H1 (cell line): ENCODE measurements around the gene PKN3. TPM values are rescaled to one million over a fixed set of nuclear protein-coding genes. Genes with fewer than 3 reads are reported as not detected.

Experiments
- CBX5 ChIP-seq: fragments of 300-800, 300-1000 bp; sonication (generic); IDR thresholded peaks from 2 replicates; pipeline ENCODE4 v1.7.1; 2016; ENCODE audit warnings: antibody characterized with exemption, low read length, low read depth
- NRF1 ChIP-seq: IDR thresholded peaks from 2 replicates; pipeline ENCODE4 v1.6.1; 2011; ENCODE audit warnings: mild to moderate bottlenecking, low read depth, low read length, improper control_type of control experiment
- polyA plus RNA-seq, 7 experiments: library from polyadenylated mRNA; depleted of rRNA in 3 of 7; stranded (reverse) in 5 of 7; unstranded in 2 of 7; fragments of >200 nt in 5 of 7; fragments of 200-250 nt in 2 of 7; gene quantifications; 1 replicate in 5 of 7; 2 replicates in 1 of 7; 4 replicates in 1 of 7; pipeline versions ENCODE4 v1.2.1 to v1.2.3, GENCODE V29; 2011 to 2013; ENCODE audit warnings: missing spikeins in 2 of 7, mixed read lengths in 2 of 7
- total RNA-seq: library from RNA; stranded (reverse); fragmentation: NEBNext Ultra II Directional; extraction: Animal tissue kit (Norgen Biotek cat#: 25700); gene quantifications from 2 replicates; pipeline ENCODE4 v1.2.1, GENCODE V29; 2021

PKN3 gene
- total and polyA plus RNA-seq, 2 of the 8 experiments (the other 6 are each of a cell fraction or from before 2014, with no cell fraction given), result 15.7 to 16.3 TPM

GRCh38 chr9:128713411-128713780 lies 11.1 kb downstream of the PKN3 start (continued):
- no peak for TF ChIP-seq CBX5
- no peak for TF ChIP-seq NRF1
